GM06990 (cell line): ENCODE data around the gene TSPAN2.

Source experiments
- DNase-seq: peaks from one replicate; pipeline ENCODE4 v3.0.0-alpha.2; 2011; ENCODE audit not compliant: insufficient read length; ENCODE audit errors: extremely low read depth
- H3K27me3 ChIP-seq: replicated peaks from 2 replicates; pipeline ENCODE4 v1.6.0; 2011; ENCODE audit warnings: low read length; ENCODE audit not compliant: control insufficient read depth, insufficient read depth
- H3K36me3 ChIP-seq: 2 replicates; pipeline ENCODE4 v1.5.1; 2011; ENCODE audit warnings: low read length; ENCODE audit not compliant: control insufficient read depth, insufficient read depth
- H3K4me3 ChIP-seq: replicated peaks from 2 replicates; pipeline ENCODE4 v1.5.1; 2011; ENCODE audit warnings: low read depth, mild to moderate bottlenecking, control low read depth, low read length
- TF ChIP-seq, protein P1 (sequence below): IDR thresholded peaks from 2 replicates; pipeline ENCODE4 v1.5.1; 2011; ENCODE audit warnings: low read length, control low read depth, mild to moderate bottlenecking, inconsistent platforms; ENCODE audit not compliant: insufficient read depth, poor library complexity, severe bottlenecking

Gene TSPAN2

DNA sequence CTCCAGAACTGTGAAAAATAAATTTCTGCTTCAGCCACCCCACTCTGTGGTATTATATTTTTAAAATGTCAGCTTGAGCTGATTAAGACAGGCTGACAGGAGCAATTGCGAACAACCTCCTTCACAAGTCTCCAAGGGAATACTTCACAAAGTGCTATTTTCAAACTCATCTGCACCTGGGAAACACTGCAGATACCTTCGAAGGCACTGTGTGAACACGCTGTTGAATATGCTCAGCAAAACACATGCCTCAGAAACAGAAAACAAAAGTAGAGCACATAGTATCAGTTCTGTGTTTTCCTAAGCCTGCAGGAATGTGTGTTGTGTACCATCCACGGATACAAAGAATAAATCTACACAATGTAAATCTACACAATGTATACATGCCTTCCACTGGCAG lies 10.6 kb downstream of the TSPAN2 start:
- H3K4me3 ChIP-seq = no peak overlapping the region
- no peaks in the 10 kb centered on the region for H3K36me3 ChIP-seq
- H3K27me3 ChIP-seq = no peaks in the 10 kb centered on the region; the same call in 1 of the 2 replicates
- no peak for DNase-seq
- TF ChIP-seq, protein P1, sequence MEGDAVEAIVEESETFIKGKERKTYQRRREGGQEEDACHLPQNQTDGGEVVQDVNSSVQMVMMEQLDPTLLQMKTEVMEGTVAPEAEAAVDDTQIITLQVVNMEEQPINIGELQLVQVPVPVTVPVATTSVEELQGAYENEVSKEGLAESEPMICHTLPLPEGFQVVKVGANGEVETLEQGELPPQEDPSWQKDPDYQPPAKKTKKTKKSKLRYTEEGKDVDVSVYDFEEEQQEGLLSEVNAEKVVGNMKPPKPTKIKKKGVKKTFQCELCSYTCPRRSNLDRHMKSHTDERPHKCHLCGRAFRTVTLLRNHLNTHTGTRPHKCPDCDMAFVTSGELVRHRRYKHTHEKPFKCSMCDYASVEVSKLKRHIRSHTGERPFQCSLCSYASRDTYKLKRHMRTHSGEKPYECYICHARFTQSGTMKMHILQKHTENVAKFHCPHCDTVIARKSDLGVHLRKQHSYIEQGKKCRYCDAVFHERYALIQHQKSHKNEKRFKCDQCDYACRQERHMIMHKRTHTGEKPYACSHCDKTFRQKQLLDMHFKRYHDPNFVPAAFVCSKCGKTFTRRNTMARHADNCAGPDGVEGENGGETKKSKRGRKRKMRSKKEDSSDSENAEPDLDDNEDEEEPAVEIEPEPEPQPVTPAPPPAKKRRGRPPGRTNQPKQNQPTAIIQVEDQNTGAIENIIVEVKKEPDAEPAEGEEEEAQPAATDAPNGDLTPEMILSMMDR = no peak

DNA sequence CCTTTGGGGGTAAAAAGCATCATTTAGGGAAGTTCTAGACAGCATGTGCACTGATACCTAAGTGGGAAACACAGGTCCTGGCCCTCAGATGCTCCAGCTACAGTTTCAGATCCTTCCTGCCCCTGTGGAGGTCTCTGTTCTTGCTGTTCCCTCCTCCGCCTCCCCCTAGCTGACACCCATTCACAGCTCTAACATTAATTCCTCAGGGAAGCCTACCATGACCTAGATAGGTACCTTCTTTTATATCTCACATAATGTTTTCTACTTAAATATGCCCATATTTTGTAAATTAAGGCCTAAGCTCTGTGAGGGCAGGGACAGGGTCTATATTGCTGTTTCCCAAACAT lies 11.3 kb downstream of the TSPAN2 start:
- DNase-seq = no peak
- no peak overlapping the region for H3K4me3 ChIP-seq
- no peaks in the 10 kb centered on the region for H3K27me3 ChIP-seq
- no peaks in the 10 kb centered on the region for H3K36me3 ChIP-seq
- TF ChIP-seq, protein P1 = no peak

DNA sequence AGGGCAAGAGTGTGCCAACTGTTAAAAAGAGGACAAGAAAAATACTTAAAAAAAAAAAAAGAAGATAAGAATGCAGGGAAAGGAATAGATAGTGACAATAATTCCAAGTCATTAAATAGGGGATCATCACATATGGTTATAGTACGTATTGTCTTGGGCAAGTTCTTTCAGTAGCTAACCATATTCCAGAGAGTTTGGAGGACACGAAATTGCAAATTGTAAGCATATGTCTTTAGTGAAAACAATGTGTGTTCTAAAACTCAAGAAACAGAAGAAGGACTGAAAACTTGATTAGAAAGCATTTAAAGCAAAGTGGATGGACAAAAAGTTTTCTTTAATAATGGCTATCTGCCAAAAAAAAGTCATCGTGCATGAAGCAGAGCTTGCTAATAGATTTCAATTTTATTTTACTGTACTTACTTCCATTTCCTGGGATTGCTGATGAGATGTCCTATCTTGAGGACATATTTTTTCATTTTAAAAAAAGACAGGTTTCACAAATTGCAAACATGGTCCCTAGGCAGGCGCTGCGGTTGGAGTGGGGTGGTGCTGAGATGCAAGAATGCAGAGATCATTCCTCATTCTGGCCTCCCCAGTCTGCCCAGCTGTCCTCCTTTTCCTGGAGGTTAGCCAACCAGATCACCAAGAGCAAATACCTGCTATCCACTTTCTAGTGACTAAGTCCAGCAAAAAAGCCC lies 11.9 kb downstream of the TSPAN2 start:
- H3K27me3 ChIP-seq = no peaks in the 10 kb centered on the region
- DNase-seq = no peak
- H3K36me3 ChIP-seq = no peaks in the 10 kb centered on the region
- TF ChIP-seq, protein P1 = no peak
- H3K4me3 ChIP-seq = no peak overlapping the region

DNA sequence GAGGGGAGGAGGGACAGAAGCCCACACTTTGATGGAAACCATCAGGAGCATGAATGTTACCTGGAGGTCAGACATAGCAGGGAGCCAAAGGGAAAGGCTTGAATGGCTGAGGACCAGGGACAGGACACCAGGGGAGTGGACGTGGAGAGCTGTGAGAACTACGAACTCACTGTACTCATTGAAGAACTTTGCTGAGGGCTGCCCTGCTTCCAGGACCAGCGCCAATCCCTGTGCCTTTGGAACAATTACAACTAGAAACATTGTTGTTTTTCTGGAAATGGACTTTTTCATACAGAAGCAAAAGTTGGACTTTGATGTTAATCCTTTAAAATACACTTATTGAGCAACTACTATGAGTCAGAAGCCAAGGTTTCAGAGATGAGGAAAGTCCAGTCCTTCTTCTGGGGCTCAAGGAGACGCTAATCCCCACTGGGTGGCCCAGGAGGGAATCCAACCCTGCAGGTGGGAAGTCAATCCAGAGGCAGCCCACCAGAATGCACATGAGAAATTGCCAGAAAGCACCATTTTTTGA lies 12.9 kb downstream of the TSPAN2 start:
- TF ChIP-seq, protein P1 = no peak
- Histone ChIP-seq H3K27me3 (no peaks in the 10 kb centered on the region), H3K4me3 (no peak overlapping the region), H3K36me3 (no peaks in the 10 kb centered on the region)
- DNase-seq = no peak

DNA sequence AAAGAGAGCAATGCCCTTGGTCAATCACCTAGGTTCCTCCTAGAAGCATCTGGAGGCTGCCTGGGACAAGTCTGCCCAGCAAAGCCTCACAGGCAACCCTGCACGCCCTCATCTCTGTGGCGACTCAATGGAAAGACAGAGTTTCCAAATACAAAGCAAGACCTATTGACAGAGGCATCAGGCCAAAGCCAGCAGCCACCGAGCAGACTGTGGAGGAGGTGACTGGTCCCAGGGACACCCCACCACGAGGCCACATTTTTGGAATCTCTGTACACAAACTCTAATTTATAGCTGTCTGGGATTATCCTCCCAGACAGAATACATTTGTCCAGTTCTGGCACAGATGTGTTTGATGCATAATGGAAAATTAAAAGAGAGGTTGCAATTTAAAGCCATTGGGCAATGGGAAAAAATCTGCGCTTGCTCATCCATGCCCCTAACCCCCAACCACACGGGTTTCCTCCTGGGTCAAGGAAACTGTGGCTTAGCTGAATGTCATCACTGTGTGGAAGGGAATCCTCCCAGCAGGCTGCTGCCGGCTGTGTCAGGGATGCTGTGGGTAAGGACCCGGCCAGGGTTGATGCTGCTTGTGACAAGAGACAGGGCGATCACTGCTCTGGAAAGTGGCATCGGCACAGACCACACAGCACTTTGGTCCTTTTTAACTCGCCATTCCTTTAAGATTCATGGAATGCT lies 14.3 kb downstream of the TSPAN2 start:
- TF ChIP-seq, protein P1 = no peak
- DNase-seq = no peak

More for the DNA sequence above, 14.3 kb downstream of the TSPAN2 start:
- H3K4me3 ChIP-seq = no peak overlapping the region
- H3K36me3 ChIP-seq = no peaks in the 10 kb centered on the region
- no peaks in the 10 kb centered on the region for H3K27me3 ChIP-seq
